GM19468 (cell line): ENCODE data around the gene KHK.

Source experiments
- ATAC-seq: cut with Tn5 transposase; IDR thresholded peaks from one replicate; pipeline ENCODE4 v1.9.1; 2021; ENCODE audit warnings: mild to moderate bottlenecking, moderate library complexity, moderate number of reproducible peaks; ENCODE audit not compliant: unreplicated experiment; ENCODE audit errors: extremely low read depth

KHK gene

DNA sequence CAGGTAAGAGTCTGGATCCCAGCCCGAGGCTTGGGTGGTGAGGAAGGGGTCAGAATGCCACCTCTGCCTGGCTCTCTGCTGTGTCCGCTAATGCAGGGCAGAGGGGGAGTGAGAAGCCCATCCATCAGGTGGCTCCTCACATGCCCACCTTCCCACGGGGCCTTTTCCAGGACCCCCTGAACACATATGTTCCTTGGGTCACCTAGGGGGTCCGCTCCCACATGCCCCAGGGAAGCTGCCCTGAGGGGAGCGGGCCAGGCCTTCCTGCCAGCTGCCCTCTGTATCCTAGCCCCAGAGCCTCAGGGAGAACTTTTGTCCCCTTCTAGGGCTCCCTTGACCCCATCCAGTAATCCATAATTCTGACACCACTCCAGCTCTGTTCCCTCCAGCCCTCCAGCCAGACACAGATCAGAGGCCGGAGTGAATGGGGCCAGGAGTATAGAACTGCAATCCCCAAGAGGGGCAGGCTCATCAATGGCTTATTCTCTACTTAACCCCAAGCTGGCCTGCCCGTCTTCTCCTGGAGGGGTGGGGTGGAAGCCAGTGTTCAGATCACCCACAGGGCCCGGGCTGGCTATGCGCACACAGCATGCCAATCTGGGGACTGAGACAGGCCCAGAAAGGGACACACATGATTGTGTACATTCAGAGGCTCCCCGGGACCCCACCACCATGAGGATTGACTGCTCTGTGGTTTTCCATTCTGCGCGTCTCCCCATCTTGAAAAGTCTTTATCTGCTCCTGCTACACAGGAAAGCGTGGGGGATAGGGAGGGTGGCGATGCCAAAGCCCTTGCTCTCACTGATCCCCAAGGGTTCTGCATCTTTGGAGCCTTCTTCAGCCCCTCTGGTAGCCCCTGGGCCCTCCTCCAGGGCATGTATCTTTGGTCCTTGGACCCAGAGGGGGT, 7.1 kb upstream of the KHK start:
- ATAC-seq: no peak

DNA sequence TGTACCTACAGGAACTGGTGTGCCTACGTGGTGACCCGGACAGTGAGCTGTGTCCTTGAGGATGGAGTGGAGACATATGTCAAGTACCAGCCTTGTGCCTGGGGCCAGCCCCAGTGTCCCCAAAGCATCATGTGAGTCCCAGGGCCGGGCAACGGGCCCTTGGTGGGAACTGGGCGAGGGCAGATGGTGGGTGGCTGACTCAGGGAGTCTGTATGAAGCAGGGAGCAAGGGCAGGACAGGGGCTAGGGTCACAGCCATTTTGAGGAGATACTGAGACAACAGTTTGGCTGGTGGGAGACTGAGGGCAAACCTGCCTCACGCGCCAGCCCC, 6.5 kb upstream of the KHK start:
- no peak for ATAC-seq

DNA sequence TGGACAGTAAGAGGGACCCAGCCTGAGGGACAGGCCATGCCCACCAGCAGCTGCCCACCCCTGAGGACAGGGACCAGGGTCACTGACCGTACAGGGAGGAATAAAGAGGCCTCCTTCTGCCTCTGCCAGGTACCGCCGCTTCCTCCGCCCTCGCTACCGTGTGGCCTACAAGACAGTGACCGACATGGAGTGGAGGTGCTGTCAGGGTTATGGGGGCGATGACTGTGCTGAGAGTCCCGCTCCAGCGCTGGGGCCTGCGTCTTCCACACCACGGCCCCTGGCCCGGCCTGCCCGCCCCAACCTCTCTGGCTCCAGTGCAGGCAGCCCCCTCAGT, 6.0 kb upstream of the KHK start:
- no peak for ATAC-seq

DNA sequence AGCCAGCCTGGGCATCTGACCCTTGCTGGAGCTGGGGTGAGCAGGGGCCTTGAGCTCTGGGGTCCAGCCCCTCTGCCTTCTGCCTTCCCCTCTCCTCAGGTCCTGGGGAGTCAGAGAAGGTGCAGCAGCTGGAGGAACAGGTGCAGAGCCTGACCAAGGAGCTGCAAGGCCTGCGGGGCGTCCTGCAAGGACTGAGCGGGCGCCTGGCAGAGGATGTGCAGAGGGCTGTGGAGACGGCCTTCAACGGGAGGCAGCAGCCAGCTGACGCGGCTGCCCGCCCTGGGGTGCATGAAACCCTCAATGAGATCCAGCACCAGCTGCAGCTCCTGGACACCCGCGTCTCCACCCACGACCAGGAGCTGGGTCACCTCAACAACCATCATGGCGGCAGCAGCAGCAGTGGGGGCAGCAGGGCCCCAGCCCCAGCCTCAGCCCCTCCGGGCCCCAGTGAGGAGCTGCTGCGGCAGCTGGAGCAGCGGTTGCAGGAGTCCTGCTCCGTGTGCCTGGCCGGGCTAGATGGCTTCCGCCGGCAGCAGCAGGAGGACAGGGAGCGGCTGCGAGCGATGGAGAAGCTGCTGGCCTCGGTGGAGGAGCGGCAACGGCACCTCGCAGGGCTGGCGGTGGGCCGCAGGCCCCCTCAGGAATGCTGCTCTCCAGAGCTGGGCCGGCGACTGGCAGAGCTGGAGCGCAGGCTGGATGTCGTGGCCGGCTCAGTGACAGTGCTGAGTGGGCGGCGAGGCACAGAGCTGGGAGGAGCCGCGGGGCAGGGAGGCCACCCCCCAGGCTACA, 4.4 kb upstream of the KHK start:
- ATAC-seq: no peak

DNA sequence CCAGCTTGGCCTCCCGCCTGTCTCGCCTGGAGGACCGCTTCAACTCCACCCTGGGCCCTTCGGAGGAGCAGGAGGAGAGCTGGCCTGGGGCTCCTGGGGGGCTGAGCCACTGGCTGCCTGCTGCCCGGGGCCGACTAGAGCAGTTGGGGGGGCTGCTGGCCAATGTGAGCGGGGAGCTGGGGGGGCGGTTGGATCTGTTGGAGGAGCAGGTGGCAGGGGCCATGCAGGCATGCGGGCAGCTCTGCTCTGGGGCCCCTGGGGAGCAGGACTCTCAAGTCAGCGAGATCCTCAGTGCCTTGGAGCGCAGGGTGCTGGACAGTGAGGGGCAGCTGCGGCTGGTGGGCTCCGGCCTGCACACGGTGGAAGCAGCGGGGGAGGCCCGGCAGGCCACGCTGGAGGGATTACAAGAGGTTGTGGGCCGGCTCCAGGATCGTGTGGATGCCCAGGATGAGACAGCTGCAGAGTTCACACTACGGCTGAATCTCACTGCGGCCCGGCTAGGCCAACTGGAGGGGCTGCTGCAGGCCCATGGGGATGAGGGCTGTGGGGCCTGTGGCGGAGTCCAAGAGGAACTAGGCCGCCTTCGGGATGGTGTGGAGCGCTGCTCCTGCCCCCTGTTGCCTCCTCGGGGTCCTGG, 3.7 kb upstream of the KHK start:
- ATAC-seq: no peak

DNA sequence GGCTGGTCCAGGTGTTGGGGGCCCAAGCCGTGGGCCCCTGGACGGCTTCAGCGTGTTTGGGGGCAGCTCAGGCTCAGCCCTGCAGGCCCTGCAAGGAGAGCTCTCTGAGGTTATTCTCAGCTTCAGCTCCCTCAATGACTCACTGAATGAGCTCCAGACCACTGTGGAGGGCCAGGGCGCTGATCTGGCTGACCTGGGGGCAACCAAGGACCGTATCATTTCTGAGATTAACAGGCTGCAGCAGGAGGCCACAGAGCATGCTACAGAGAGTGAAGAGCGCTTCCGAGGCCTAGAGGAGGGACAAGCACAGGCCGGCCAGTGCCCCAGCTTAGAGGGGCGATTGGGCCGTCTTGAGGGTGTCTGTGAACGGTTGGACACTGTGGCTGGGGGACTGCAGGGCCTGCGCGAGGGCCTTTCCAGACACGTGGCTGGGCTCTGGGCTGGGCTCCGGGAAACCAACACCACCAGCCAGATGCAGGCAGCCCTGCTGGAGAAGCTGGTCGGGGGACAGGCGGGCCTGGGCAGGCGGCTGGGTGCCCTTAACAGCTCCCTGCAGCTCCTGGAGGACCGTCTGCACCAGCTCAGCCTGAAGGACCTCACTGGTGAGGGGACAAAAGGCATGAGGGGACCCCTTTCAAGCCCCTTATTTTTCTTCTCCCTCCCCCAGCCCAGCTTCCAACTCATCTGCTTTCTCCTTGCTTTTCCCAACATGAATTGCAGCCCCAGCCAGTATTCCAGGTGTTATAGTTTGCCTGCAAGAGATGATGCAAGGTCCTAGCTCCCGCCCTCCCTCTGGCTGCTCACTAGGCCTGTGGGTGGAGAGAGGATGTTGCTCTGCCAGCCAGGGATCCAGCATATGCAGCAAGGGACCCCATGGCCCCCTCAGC, 2.9 kb upstream of the KHK start:
- ATAC-seq: no peak

DNA sequence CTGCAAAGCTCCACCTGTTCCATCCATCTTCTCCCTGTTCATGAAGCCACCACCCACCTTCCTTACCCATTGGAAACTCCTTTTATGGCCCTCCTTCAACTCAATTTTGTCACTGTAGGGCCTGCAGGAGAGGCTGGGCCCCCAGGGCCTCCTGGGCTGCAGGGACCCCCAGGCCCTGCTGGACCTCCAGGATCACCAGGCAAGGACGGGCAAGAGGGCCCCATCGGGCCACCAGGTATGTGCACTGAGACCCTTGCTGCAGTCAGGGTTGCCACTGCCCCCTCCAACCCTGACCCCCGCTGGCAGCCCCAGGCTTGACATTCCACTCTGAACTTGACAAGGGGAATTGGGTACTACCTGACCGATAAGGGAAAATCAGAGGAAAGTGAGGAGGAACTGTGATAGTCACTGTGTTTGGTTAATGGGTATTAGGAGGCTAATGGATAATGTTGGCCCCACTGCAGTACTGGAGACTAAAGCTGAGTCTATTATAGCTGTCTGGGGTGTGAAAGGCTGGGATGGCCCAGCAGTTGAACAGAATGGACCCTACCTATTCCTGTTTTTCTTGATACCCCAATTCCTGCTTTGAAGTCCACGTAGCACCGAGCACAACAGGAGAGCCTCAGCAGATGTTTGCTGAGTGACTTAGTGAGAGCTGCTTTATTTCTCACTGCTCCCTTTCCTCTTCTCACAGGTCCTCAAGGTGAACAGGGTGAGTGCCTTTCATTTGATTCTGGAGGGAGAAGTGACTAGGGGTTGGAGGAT, 2.1 kb upstream of the KHK start:
- ATAC-seq: no peak

DNA sequence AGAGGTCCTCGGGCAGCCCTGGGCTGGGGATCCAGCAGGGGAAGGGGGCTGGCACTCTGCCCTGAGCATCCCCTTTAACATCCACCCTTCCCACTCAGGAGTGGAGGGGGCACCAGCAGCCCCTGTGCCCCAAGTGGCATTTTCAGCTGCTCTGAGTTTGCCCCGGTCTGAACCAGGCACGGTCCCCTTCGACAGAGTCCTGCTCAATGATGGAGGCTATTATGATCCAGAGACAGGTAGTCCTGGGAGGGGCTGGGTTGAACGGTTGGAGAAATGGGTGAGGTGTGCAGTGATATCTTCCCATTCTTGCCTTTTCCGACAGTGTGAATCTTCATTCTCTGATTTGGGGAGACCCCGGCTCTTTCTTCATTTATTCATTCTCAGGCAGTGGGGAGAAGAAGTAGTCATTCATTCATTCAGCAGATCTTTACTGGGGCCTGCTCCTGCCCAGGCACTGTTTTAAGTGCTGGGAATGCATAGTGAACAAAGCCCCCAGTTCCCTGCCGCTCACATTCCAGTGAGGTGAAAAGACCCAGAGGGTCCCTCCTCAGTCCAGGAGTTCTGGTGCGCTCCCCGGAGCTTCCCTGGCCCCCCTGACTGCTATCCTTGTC, 1.4 kb upstream of the KHK start:
- ATAC-seq: no peak

DNA sequence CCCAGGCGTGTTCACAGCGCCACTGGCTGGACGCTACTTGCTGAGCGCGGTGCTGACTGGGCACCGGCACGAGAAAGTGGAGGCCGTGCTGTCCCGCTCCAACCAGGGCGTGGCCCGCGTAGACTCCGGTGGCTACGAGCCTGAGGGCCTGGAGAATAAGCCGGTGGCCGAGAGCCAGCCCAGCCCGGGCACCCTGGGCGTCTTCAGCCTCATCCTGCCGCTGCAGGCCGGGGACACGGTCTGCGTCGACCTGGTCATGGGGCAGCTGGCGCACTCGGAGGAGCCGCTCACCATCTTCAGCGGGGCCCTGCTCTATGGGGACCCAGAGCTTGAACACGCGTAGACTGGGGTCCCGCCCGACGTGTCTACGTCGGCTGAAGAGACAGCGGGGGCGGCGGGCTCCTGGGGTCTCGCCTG, 891 bp upstream of the KHK start:
- ATAC-seq: no peak

DNA sequence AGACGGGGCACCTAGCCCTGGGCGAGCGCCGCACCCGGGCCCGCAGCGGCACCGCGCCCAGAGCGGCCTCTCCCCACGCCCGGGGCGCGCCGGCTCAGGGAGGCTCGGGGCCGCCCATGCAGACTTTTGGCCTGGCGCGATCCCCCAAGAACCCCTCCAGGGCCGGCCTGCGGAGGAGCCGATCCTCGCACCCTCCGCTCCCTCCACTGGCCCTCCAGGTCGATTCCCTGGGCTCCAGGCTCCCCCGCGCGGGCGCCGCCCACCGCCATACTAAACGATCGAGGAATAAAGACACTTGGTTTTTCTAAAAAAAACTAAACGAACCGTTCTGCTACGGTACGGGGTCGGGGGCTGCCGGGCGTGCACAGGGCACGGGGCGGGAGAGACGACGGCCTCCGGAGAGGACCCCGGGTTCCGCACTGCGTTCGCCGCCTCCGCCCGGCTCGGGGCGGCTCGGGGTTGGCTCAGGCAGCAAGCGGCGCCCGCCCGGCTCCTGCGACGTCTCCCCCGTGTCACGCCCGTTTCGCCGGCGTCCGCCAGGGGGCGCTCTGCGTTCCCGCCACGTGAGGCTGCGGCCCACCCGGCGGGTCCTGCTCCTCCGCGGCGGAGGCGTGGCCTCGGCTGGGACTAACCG, 365 bp upstream of the KHK start:
- peak; percentile 73 for ATAC-seq

DNA sequence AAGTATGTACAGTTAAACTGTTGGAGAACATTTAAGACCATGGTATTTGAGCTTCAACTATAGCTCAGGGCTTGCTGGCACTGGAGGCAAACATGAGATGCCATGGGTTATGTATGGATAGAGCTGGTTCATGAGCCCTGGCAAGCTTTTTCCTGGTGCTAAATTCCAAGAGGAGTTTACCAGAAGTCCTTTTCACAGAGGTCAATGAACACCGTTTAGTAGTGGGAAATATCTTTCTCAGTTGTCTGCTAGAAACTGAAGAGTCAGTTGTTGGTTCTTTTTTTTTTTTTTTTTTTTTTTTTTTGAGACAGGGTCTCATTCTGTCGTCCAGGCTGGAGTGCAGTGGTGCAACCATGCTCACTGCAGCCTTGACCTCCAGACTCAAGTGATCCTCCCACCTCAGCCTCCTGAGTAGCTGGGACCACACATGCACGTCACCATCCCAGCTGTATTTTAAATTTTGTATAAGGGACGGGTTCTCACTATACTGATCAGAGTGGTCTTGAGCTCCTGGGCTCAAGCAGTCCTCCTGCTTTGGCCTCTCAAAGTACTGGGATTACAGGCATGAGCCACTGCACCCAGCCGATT, 1.3 kb downstream of the KHK start:
- no peak for ATAC-seq

DNA sequence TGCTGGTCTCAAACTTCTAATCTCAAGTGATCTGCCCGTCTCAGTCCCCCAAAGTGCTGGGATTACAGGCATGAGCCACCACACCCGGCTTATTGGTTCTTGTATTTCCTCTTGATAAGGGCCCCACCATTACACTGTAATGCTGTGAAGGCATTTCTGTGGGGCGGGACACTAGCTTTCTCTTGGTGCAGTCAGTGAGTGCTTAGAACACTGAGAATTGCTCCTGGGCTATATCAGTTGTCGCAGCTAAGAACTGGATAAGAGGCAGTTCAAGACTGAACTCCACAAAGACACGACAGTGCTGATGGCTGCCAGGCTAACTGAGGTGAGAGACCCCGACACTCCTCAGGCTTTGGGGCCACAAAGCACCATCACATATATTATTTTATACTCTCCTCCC, 2.1 kb downstream of the KHK start:
- no peak for ATAC-seq

DNA sequence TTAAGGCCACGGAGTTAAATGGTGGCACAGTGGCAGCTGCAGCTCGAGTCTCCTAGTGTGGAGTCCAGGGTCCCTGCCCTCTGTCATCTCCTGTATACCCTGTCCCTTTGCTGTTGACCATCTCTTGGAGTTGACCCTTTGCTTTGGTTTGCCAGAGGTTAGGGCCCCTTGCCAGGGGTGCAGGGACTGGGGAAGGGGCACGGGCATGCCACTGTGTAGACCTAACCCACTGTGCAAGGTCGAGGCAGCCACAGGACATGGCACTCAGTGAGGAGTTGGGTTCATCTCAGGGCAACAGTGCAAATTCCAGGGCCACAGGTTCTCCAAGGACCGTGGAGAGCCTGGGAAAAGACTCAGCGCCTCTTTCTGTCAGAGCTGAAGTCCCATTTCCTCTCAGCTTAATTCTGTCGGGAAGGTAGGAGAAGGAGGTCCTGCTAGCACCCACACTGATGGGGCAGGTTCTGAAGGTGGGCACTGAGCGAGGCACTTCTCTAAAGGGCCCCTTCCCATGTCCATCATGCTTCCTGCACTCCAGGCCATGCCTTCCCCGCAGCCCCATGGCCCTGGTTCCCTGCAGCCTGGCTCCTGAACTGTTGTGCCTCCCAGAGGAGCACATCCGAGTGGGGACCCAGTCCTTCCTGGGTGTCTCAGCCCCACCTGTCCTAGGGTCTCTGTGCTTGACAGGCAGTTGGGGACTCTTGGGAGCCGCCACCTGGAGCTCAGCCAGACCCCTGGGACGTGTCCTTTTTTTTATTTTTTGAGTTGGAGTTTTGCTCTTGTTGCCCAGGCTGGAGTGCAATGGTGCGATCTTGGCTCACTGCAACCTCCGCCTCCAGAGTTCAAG, 2.8 kb downstream of the KHK start:
- no peak for ATAC-seq

DNA sequence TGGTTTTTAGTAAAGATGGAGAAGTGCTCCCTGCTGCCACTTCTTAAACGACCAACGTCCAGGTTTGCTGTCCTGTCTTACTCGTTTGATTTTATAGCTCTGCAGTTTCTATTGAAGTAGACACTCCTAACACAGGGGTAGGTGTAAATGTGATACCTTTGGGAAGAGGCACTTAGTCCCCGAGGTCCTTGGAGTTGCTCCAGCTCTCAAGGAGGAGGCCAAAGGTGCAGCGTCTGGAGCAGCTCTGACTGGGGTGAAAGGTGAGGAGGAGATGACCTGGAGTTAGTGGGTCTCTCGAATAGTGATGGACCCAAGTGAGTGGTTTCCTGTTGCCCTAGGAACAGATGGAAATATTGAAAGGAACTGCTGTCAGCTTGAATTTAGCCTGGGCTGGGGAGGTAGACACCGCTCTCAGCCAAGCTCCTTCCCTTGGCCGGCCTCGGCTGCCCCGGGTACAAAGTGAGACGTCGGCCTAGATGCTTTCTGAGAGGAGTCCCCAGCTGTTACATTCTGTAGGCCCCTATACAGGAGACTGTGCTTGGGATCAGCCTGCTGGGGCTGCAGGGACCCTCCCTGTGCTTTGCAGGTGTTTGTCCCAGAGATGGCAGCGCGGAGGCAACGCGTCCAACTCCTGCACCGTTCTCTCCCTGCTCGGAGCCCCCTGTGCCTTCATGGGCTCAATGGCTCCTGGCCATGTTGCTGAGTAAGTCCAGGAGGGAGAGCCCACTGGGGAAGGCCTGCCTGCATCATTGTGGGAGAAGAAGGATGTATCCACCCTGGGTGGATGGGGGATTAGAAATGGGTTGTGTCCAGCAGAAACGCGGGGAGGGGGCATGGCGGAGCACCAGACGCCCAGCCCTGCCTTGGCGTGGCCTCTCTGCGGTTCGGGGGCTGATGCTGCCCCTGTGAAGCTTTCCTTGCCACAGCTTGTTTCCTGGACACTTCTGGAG, 5.4 kb downstream of the KHK start:
- ATAC-seq: no peak

DNA sequence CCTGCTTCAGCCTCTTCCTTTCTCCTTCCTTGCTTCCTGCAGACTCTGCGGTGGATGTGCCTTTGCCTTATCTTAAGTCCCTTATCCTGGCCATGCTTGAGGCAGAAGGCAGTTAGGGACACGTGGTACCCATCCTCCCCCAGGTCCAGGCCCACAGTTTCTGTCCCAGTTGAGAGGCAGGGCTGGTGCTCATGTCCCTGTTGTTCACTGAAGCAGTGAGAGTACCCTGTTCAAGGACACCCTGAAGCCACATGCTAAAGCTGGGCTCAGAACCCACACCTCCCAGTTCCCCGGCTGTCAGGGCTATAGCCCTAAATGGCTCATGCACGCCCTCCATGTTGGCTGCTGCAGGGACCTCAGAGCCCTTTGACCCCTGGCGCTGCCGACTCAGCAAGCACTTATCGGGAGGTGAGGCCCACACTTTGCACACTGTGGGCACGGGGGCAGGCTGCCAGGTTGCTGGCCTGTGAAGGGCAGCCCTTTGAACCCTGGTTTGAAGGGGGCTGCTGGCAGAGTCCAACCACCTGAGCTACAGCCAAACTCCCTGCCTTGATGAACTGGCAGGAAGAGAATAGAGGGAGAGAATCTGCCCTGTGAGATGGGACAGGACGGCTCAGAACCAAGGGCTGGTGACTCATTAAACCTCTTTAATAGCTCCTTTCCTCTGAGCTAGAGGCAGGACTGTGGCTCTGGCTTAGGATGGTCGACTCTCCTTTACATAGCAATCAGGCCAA, 6.3 kb downstream of the KHK start:
- ATAC-seq: no peak
